ENCODE measurements around the gene DUSP23. TPM values are rescaled to one million over a fixed set of nuclear protein-coding genes. Genes with fewer than 3 reads are reported as not detected.

DUSP23 gene
- total and polyA plus RNA-seq, 2 experiments from 2014 or later, result 56.3 to 97.6 TPM

- no peak for TF ChIP-seq ZNF462 (CRISPR knock-in tag; IDR thresholded peaks at IDR 0.05)
- no peak for TF ChIP-seq REST (IDR thresholded peaks at IDR 0.05; ENCODE audit: unreplicated experiment)
These were observed 43.4 kb upstream of the DUSP23 start (continued) for GRCh38 chr1:159737238-159737916.

- no peak overlapping the region for H3K27ac Mint-ChIP-seq
- H3F3A ChIP-seq (replicated peaks; ENCODE audit: low read depth), result no peaks in the 10 kb centered on the region
- no peaks in the 10 kb centered on the region for H3K36me3 ChIP-seq (ENCODE audit: insufficient read depth)
- H3K4me2 ChIP-seq, result no peak overlapping the region
- H3K27me3 ChIP-seq (ENCODE audit: insufficient read depth), result no peaks in the 10 kb centered on the region
- no peaks in the 10 kb centered on the region for H3K4me1 ChIP-seq (ENCODE audit: insufficient read depth)
- no peak for DNase-seq (ENCODE audit: low spot score)
- H3K27me3 Mint-ChIP-seq (ENCODE audit: insufficient read depth, low read depth, poor library complexity), result no peaks in the 10 kb centered on the region
- no peak overlapping the region for H3K27ac ChIP-seq (ENCODE audit: low read depth)
- ATAC-seq, result no peak
- H4K20me1 ChIP-seq (replicated peaks; ENCODE audit: insufficient read depth), result no peaks in the 10 kb centered on the region
- H3K4me3 Mint-ChIP-seq, result no peak overlapping the region
- H3K79me2 ChIP-seq (replicated peaks; ENCODE audit: insufficient read depth), result no peaks in the 10 kb centered on the region
- H3K9me2 ChIP-seq (ENCODE audit: insufficient read depth), result no peaks in the 10 kb centered on the region
- H3K9me3 Mint-ChIP-seq, result peaks cover 11% of the 10 kb centered on the region; the same call in 2 of the 3 replicates
- H3K4me3 ChIP-seq, result no peak overlapping the region
- no peaks in the 10 kb centered on the region; the same call in 2 of the 3 replicates for H3K36me3 Mint-ChIP-seq (ENCODE audit: low read depth)
- no peak overlapping the region for H2AFZ ChIP-seq
- no peaks in the 10 kb centered on the region for H3K4me1 Mint-ChIP-seq
- TF ChIP-seq JUNB (IDR thresholded peaks at IDR 0.05; ENCODE audit: unreplicated experiment), result no peak
- no peak for TF ChIP-seq STAT1 (IDR thresholded peaks at IDR 0.05; ENCODE audit: unreplicated experiment)
- TF ChIP-seq NANOG (IDR thresholded peaks at IDR 0.05; ENCODE audit: borderline replicate concordance), result no peak
- TF ChIP-seq ZNF331 (CRISPR knock-in tag; IDR thresholded peaks at IDR 0.05; ENCODE audit: low read depth), result no peak
These were observed 36.9 kb upstream of the DUSP23 start for GRCh38 chr1:159743651-159744410.
